Stomach smooth muscle (tissue), 2 donors: ENCODE measurements around the gene KIRREL3.

Experiments used
- H3K27ac ChIP-seq: one replicate; pipeline ENCODE4 v1.7.0; 2013; ENCODE audit warnings: mild to moderate bottlenecking, low read length, inconsistent platforms
- H3K27me3 ChIP-seq, 2 donors: one replicate each; pipeline ENCODE4 v1.7.0; 2013; ENCODE audit warnings: low read length in 2 of 2; ENCODE audit not compliant: insufficient read depth in 2 of 2, control insufficient read depth in 1 of 2
- H3K36me3 ChIP-seq, 2 donors: one replicate each; pipeline ENCODE4 v1.7.0; 2013; ENCODE audit warnings: low read length in 2 of 2; ENCODE audit not compliant: control insufficient read depth in 2 of 2, insufficient read depth in 2 of 2
- H3K4me1 ChIP-seq: one replicate; pipeline ENCODE4 v1.7.0; 2013; ENCODE audit warnings: low read length; ENCODE audit not compliant: control insufficient read depth, insufficient read depth
- H3K4me3 ChIP-seq, 2 donors: one replicate each; pipeline ENCODE4 v1.7.0; 2013; ENCODE audit warnings: low read length in 2 of 2
- H3K9ac ChIP-seq, 2 donors: one replicate each; pipeline ENCODE4 v1.7.0; 2013; ENCODE audit warnings: low read length in 2 of 2, mild to moderate bottlenecking in 1 of 2
- H3K9me3 ChIP-seq, 2 donors: one replicate each; pipeline ENCODE4 v1.7.0; 2013; ENCODE audit warnings: low read length in 2 of 2; ENCODE audit not compliant: control insufficient read depth in 2 of 2
- donor health status: healthy.
- donor health status: Pancreatic carcinoma.

KIRREL3 gene

DNA sequence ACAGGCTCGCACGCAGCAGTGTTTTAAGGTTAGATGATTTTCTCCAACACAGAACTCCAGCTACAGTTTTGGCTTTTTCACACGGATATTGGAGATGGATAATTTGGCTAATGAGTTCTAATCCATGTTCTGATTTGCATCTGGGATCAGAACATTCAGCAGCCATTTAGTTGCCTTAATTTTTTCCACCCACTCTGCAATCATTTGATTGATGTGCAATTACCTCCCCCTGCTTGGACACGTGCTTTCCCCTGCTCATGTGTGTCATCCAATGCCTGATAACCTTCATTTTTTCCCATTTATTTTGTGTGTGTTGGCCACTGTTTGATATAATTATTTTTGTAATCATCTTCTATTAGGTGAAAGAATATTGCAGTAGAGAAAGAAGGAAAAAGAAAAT, 387.3 kb downstream of the KIRREL3 start:
- no peak overlapping the region for H3K9ac ChIP-seq

DNA sequence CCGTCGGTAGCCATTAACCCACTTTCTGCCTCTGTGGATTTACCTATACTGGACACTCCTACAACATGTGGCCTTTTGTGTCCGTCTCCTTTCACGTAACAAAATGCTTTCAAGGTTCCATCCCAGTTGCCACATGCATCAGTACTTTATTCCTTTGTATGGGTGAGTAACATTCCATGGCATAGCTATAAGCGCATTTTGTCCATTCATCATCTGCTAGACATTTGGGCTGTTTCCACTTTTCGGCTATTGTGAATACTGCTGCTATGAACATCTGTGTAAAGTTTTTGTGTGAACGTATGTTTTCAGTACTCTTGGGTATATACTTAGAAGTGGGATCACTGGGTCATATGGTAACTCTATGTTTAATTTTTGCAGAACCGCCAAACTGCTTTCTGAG, 387.9 kb downstream of the KIRREL3 start:
- Histone ChIP-seq H3K27me3 (peaks cover 3 to 4% of the 10 kb centered on the region in 2 donors), H3K9me3 (peaks cover 0 to 3% of the 10 kb centered on the region in 2 donors), H3K27ac (no peak overlapping the region), H3K4me3 (no peak overlapping the region), H3K9ac (no peak overlapping the region), H3K4me1 (no peaks in the 10 kb centered on the region), H3K36me3 (no peaks in the 10 kb centered on the region)

More for the DNA sequence above, 387.3 kb downstream of the KIRREL3 start:
- Histone ChIP-seq H3K27ac (no peak overlapping the region), H3K36me3 (no peaks in the 10 kb centered on the region), H3K27me3 (peaks cover 2 to 3% of the 10 kb centered on the region in 2 donors), H3K4me3 (no peak overlapping the region), H3K4me1 (no peaks in the 10 kb centered on the region), H3K9me3 (peaks cover 0 to 3% of the 10 kb centered on the region in 2 donors)

DNA sequence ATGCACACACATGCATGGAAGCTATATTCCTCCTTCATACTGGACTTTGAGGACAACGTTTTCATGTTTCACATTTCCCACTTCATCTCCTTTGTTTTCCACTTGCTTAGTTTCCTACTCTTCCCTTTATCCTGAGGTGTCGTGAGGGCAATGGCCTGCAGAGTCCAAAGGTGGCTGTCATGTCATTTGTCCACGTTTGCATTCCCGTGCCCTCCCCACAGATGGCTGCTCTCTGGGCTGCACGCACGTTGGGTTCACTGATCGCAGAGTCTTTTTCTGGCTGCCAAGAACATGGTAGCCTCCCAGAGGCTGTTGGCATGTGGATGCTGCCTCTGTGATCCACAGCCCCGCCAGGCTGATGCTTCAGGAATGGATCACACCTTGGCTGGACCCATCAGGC, 389.1 kb downstream of the KIRREL3 start:
- H3K4me1 ChIP-seq: peaks cover 3% of the 10 kb centered on the region
- H3K27me3 ChIP-seq: peaks cover 4 to 14% of the 10 kb centered on the region in 2 donors

DNA sequence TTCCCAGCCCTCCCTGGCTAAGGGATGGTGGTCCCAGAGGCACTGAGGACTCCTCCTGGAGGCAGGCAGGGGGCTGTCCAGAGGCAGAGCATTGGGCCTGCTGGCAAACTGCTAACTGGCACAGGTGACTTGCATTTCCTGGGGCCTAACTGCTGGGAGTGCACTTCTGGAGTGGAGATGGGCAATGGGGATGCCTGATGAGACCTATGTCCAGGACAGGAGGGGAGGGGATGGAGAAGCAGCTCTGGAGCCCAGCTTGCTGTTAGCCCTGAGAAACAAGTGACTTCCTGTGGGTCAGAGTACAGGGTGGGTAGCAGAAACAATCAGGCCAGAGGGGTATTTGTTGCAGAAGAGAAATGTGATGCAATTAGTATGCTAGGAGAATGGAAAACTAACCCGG, 391.9 kb downstream of the KIRREL3 start:
- no peak overlapping the region for H3K9ac ChIP-seq
- no peaks in the 10 kb centered on the region for H3K9me3 ChIP-seq
- H3K4me3 ChIP-seq: no peak overlapping the region
- no peak overlapping the region for H3K27ac ChIP-seq
- no peaks in the 10 kb centered on the region for H3K36me3 ChIP-seq
- H3K27me3 ChIP-seq: peaks cover 9 to 23% of the 10 kb centered on the region in 2 donors
- peaks cover 3% of the 10 kb centered on the region for H3K4me1 ChIP-seq

More for the DNA sequence above, 389.1 kb downstream of the KIRREL3 start:
- H3K9me3 ChIP-seq: peaks cover 0 to 3% of the 10 kb centered on the region in 2 donors
- no peaks in the 10 kb centered on the region for H3K36me3 ChIP-seq
- H3K27ac ChIP-seq: no peak overlapping the region
- no peak overlapping the region for H3K9ac ChIP-seq
- no peak overlapping the region for H3K4me3 ChIP-seq

DNA sequence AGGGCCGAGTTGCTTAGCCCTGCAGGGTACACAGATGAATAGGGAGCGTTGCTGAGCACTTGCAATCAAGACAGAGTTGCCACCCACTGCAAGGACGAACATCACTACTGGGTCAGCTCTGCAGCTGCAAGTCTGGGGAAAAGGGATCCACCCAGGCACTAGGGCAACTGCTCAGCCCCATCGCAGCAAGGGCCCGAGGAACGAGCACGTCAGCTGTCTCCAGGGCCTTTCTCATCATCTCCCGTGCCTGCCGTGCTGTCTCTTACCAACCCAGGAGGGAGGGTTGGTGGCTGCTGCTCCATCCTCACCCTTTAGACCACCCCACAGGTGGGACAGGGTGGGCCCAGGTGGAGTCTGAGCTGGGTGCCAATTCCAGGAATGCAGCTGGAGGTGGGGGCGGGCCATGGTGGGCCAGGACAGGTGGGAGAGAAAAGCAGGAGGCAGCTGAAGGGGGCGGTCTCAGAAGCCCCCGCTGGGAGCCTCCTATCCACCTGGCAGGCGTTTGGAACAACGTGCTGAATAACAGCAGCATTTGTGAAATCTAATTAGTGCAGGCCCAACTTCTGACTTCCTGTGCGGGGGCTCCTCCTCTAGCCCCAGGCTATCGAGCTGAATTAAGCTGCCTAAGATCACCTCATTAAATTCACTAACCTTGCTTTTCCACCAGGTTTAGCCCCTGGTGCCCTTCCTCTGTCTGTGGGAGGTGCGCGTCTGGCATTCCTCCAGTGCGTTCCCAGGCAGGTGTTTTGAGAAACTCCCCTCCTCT, 392.6 kb downstream of the KIRREL3 start:
- H3K9ac ChIP-seq: no peak overlapping the region
- H3K27ac ChIP-seq: no peak overlapping the region
- peaks cover 16 to 28% of the 10 kb centered on the region in 2 donors for H3K27me3 ChIP-seq
- H3K9me3 ChIP-seq: no peaks in the 10 kb centered on the region
- no peak overlapping the region for H3K4me3 ChIP-seq
- no peaks in the 10 kb centered on the region for H3K36me3 ChIP-seq
- peaks cover 3% of the 10 kb centered on the region for H3K4me1 ChIP-seq

DNA sequence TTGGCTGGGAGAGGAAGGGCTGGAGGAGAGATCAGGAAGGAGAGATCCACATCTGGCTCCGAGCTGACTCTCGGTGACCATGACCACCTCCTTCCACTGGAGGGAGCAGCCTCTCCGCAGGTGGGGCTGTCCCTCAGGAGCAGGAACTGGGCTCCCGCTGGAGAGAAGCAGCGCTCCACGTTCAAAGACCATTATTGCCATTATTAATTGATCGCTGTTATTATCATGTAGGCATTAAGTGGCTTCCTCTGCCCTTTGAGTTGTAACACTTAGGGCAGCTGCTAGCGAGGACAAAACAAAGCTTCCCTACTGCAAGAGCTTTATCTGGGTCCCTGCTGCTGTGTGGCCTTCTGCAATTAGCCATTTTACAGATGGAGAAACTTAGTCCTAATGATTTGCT, 393.2 kb downstream of the KIRREL3 start:
- Histone ChIP-seq H3K9ac (no peak overlapping the region), H3K27me3 (peaks cover 18 to 28% of the 10 kb centered on the region in 2 donors), H3K9me3 (no peaks in the 10 kb centered on the region), H3K27ac (no peak overlapping the region), H3K36me3 (no peaks in the 10 kb centered on the region), H3K4me3 (no peak overlapping the region), H3K4me1 (peaks cover 3% of the 10 kb centered on the region)

DNA sequence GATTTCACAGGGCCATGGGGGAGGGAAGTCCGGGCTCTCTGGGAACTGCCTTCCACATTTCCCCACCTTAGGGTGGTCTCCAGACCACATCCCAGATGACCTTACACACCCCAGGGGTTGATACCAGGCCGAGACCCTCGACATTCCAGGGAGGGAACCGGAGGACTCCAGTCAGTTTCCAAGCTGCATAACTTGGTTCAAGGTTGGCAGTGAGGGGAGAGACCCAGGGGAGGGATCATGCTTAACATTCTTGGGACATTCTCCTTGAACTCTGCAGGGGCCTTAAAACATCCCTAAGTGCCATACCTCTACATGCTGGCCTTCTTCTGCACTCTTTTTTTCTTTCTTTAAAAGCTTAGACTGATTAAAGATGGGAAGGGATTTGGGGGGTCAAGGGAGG, 394.1 kb downstream of the KIRREL3 start:
- Histone ChIP-seq H3K27me3 (peaks cover 21 to 30% of the 10 kb centered on the region in 2 donors), H3K4me1 (peaks cover 3% of the 10 kb centered on the region), H3K9ac (no peak overlapping the region), H3K36me3 (no peaks in the 10 kb centered on the region), H3K27ac (no peak overlapping the region), H3K9me3 (no peaks in the 10 kb centered on the region), H3K4me3 (no peak overlapping the region)

DNA sequence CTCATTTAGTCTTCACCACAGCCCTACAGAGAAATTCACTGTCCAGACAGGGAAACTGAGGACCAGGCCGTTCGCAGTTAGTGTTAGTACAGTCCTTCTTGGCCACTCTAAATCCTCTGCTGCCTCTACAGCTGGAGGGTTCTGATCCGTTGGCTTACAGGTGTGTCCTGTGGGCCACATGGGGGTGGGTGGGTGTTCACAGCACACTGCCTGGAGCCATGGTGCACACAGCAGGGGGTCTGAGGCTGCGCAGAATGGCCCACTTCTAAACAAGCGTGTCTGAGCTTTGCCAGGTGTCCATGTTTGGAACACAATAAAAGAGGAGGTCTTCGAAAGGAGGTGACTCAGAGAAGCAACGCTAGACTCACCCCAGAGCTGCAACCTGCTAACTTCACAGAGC, 396.1 kb downstream of the KIRREL3 start:
- Histone ChIP-seq H3K9ac (no peak overlapping the region), H3K27ac (no peak overlapping the region), H3K27me3 (peaks cover 24 to 30% of the 10 kb centered on the region in 2 donors), H3K36me3 (no peaks in the 10 kb centered on the region), H3K4me3 (no peak overlapping the region), H3K4me1 (peaks cover 3% of the 10 kb centered on the region), H3K9me3 (no peaks in the 10 kb centered on the region)

DNA sequence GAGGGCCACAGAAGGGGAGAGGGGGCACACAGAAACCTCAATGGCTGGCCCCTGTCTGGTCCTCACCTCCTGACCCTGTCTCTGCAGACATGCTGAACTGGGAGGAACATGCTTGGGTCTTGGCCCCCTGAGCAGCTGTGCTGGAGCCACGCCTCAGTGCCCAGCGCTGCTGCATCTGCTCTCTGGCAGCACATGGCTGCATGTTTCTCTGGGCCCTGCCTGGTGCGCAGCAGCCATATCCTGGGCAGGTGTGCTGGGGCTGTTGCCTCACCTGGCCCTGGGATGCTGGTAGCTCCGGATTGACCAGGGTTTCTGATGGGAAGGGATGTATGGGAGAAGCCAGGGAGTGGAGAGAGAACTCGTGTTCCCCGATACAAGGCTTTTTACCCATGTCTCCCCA, 397.1 kb downstream of the KIRREL3 start:
- Histone ChIP-seq H3K9me3 (peaks cover 0 to 4% of the 10 kb centered on the region in 2 donors), H3K4me3 (no peak overlapping the region), H3K27me3 (peaks cover 21 to 29% of the 10 kb centered on the region in 2 donors), H3K36me3 (no peaks in the 10 kb centered on the region), H3K4me1 (peaks cover 3% of the 10 kb centered on the region), H3K9ac (no peak overlapping the region), H3K27ac (no peak overlapping the region)

DNA sequence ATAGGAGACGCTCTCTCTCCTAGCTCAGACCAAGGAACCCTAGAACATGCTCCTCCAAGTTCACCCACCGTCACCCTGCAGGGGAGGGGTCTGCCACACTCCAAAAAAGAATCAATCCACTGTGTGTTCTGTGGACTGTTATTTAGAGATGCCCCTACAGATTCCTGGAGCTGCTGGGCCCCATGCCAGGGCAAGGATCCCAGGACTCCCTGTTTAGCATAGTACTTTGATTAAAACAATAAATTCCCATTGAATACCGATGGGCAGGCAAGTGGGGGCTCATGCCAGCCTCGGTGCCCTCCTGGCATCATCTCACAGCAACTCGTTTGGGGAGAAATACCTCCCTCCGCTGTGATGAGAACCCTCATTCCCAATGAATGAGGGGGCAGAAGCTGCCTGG, 397.6 kb downstream of the KIRREL3 start:
- H3K36me3 ChIP-seq: no peaks in the 10 kb centered on the region
- H3K4me3 ChIP-seq: no peak overlapping the region
- peaks cover 3% of the 10 kb centered on the region for H3K4me1 ChIP-seq
- H3K27ac ChIP-seq: no peak overlapping the region
- H3K27me3 ChIP-seq: peaks cover 21 to 30% of the 10 kb centered on the region in 2 donors
- H3K9ac ChIP-seq: no peak overlapping the region
- peaks cover 0 to 7% of the 10 kb centered on the region in 2 donors for H3K9me3 ChIP-seq

DNA sequence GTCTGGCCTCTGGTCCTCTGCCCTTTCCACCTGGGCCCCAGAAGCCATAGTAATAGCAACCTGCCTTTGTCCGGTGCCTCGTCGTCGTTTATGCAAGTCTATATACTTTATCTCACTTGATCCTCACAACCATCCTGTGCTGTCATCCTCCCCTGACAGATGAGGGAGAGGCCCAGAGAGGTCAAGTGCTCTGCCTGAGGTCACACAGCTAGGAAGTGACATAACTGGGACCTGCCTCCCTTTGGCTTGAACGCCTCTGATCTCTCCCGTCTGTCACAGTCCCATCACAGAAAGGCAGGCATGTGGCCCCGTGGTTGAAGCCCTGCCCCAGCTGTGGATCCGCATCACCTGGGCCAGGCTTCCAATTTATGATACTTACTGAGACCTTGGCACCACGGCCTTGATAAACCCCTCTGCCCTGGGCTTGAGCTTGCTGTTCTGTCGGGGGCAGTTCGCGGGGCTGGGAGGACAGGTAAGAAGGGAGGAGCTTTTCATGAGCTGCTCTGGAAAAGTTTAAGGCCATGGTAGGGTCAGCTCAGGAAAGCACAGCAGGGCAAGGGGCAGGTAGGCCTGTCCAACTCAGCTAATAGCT, 398.1 kb downstream of the KIRREL3 start:
- H3K4me3 ChIP-seq: no peak overlapping the region

More for the DNA sequence above, 398.1 kb downstream of the KIRREL3 start:
- Histone ChIP-seq H3K27me3 (peaks cover 21 to 26% of the 10 kb centered on the region in 2 donors), H3K36me3 (no peaks in the 10 kb centered on the region), H3K9ac (no peak overlapping the region), H3K9me3 (peaks cover 0 to 7% of the 10 kb centered on the region in 2 donors), H3K4me1 (peaks cover 2% of the 10 kb centered on the region), H3K27ac (no peak overlapping the region)
